ENCODE measurements around the gene HINT1.
A peak's percentile ranks its signal among the peaks of the same experiment; 100 is the strongest.
"Not testable (repeated sequence)": the region's sequence is repeated elsewhere in the genome, so short reads cannot be mapped to it uniquely, and the experiment has no call there.

Gene HINT1

GRCh38 chr5:131142970-131143617, 22.0 kb downstream of the HINT1 start:
- no peak overlapping the region for H3K27ac ChIP-seq
- TF ChIP-seq CTCF (conservative IDR thresholded peaks at IDR 0.05): no peak
- no peak for TF ChIP-seq ZFX (IDR thresholded peaks at IDR 0.05)

GRCh38 chr5:131139321-131139720, 25.7 kb downstream of the HINT1 start:
- H3K27ac ChIP-seq: no peak overlapping the region
- TF ChIP-seq CTCF (conservative IDR thresholded peaks at IDR 0.05) (no peak), ZFX (IDR thresholded peaks at IDR 0.05) (no peak)

- not testable (repeated sequence) for H3K27ac ChIP-seq
These were observed 26.6 kb downstream of the HINT1 start for GRCh38 chr5:131138406-131138805.

GRCh38 chr5:131133091-131133490, 32.0 kb downstream of the HINT1 start:
- not testable (repeated sequence) for H3K27ac ChIP-seq

GRCh38 chr5:131129306-131129705, 35.8 kb downstream of the HINT1 start:
- H3K27ac ChIP-seq: no peak overlapping the region
- TF ChIP-seq CTCF (conservative IDR thresholded peaks at IDR 0.05): no peak
- TF ChIP-seq ZFX (IDR thresholded peaks at IDR 0.05): no peak

GRCh38 chr5:131127244-131127643, 37.8 kb downstream of the HINT1 start:
- not testable (repeated sequence) for H3K27ac ChIP-seq

- TF ChIP-seq ZFX (IDR thresholded peaks at IDR 0.05): no peak
These were observed 50.3 kb downstream of the HINT1 start for GRCh38 chr5:131114754-131115153.

GRCh38 chr5:131112424-131112823, 52.6 kb downstream of the HINT1 start:
- TF ChIP-seq ZFX (IDR thresholded peaks at IDR 0.05) (no peak), CTCF (conservative IDR thresholded peaks at IDR 0.05) (no peak)
- H3K27ac ChIP-seq: no peak overlapping the region

More at GRCh38 chr5:131114754-131115153, 50.3 kb downstream of the HINT1 start:
- H3K27ac ChIP-seq: no peak overlapping the region

- peak; percentile 57 for TF ChIP-seq CTCF (conservative IDR thresholded peaks at IDR 0.05)
- no peak for TF ChIP-seq ZFX (IDR thresholded peaks at IDR 0.05)
- no peak overlapping the region for H3K27ac ChIP-seq
These were observed 54.8 kb downstream of the HINT1 start for GRCh38 chr5:131110256-131110594.

All from C4-2B (cell line).